Epithelial cell of proximal tubule (primary cell): ENCODE results near the gene DPP10. TPM values are rescaled to one million over a fixed set of nuclear protein-coding genes. Genes with fewer than 3 reads are reported as not detected.

Source experiments
- DNase-seq: peaks from one replicate; pipeline ENCODE4 v3.0.0-alpha.2; 2011; ENCODE audit warnings: low read depth
- H3K4me3 ChIP-seq: 2 replicates; pipeline ENCODE4 v1.5.1; 2011; ENCODE audit warnings: low read depth, mild to moderate bottlenecking, low read length
- total RNA-seq: library from RNA; depleted of rRNA; stranded (reverse); fragments of >200 nt; gene quantifications from 2 replicates; pipeline ENCODE4 v1.2.3, GENCODE V29; 2015
- TF ChIP-seq, protein P1 (sequence below): conservative IDR thresholded peaks from 2 replicates; pipeline ENCODE4 v1.5.1; 2012; ENCODE audit warnings: low read depth, mild to moderate bottlenecking, low read length

DPP10 gene
- total RNA-seq, 1 donor from 2014 or later, result 0.06 TPM

GRCh38 chr2:114753145-114753544 lies 310.7 kb downstream of the DPP10 start:
- TF ChIP-seq, protein P1, sequence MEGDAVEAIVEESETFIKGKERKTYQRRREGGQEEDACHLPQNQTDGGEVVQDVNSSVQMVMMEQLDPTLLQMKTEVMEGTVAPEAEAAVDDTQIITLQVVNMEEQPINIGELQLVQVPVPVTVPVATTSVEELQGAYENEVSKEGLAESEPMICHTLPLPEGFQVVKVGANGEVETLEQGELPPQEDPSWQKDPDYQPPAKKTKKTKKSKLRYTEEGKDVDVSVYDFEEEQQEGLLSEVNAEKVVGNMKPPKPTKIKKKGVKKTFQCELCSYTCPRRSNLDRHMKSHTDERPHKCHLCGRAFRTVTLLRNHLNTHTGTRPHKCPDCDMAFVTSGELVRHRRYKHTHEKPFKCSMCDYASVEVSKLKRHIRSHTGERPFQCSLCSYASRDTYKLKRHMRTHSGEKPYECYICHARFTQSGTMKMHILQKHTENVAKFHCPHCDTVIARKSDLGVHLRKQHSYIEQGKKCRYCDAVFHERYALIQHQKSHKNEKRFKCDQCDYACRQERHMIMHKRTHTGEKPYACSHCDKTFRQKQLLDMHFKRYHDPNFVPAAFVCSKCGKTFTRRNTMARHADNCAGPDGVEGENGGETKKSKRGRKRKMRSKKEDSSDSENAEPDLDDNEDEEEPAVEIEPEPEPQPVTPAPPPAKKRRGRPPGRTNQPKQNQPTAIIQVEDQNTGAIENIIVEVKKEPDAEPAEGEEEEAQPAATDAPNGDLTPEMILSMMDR, result no peak
- no peak for DNase-seq
- H3K4me3 ChIP-seq, result no peak overlapping the region

- TF ChIP-seq, protein P1, result no peak
- no peak for DNase-seq
These were observed 312.6 kb downstream of the DPP10 start for GRCh38 chr2:114754907-114755563.

GRCh38 chr2:114762376-114762775 lies 319.9 kb downstream of the DPP10 start:
- TF ChIP-seq, protein P1, result no peak
- no peak for DNase-seq
- no peak overlapping the region for H3K4me3 ChIP-seq

More at GRCh38 chr2:114754907-114755563, 312.6 kb downstream of the DPP10 start:
- H3K4me3 ChIP-seq, result no peak overlapping the region

- no peak for DNase-seq
- TF ChIP-seq, protein P1, result no peak
These were observed 320.5 kb downstream of the DPP10 start for GRCh38 chr2:114762986-114763385.

DNA sequence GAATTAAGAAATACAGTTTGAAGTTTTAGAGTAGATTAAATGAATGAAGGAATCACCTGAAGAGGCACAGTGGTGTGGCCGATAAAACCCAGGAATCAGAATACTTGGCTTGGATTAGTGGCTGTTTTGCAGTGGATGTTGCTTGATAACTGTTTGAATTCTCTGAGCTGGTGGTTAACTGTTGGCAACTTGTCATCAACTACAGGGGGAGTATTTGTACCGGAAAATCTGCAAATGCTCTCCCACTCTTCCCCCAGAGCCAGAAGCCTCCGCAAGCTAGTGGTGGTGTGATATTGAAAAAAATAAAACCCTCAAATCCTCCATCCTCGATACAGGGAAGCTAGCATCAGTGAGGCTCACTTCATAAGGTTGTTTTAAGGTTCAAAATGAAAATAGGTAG lies 326.7 kb downstream of the DPP10 start:
- TF ChIP-seq, protein P1, result no peak
- DNase-seq, result no peak
- no peak overlapping the region for H3K4me3 ChIP-seq

More at GRCh38 chr2:114762986-114763385, 320.5 kb downstream of the DPP10 start:
- H3K4me3 ChIP-seq, result no peak overlapping the region

GRCh38 chr2:114769991-114770390 lies 327.6 kb downstream of the DPP10 start:
- no peak for DNase-seq
- TF ChIP-seq, protein P1, result no peak
- H3K4me3 ChIP-seq, result no peak overlapping the region

DNA sequence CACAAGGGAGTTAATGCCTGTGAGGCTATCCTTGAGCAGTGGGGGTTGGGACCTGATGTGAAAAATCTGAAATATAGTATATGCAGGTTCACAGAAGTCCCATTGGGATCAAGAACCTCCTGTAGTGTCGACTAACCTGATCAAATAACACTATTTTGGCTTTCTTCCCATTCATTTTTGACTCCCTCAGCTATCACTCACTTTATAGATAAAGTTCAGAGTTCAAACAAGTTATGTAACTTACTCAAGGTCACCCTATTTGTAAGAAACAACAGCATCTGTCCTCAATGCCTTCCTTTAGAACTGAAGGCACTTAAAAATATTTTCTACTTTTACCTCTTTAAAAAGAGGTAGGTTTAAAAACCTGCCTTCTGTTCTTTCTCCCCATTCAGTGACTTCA lies 341.6 kb downstream of the DPP10 start:
- no peak overlapping the region for H3K4me3 ChIP-seq
- TF ChIP-seq, protein P1, result no peak
- no peak for DNase-seq
